ENCODE data around the gene PCDH9.

- TF ChIP-seq ZNF317 (CRISPR knock-in tag; IDR thresholded peaks at IDR 0.05) (no peak), FOXA3 (CRISPR knock-in tag; IDR thresholded peaks at IDR 0.05) (no peak), ZNF572 (CRISPR knock-in tag; IDR thresholded peaks at IDR 0.05) (no peak), ZNF770 (CRISPR knock-in tag; IDR thresholded peaks at IDR 0.05) (no peak), EZH2 (conservative IDR thresholded peaks at IDR 0.05; ENCODE audit: low read depth, low read length) (no peak), MAZ (IDR thresholded peaks at IDR 0.05; ENCODE audit: borderline replicate concordance, low read depth, low read length) (no peak), MAZ (CRISPR knock-in tag; IDR thresholded peaks at IDR 0.05; ENCODE audit: low read depth) (no peak), KLF13 (CRISPR knock-in tag; IDR thresholded peaks at IDR 0.05) (no peak), ATF7 (IDR thresholded peaks at IDR 0.05) (no peak), ATF7 (CRISPR knock-in tag; IDR thresholded peaks at IDR 0.05) (no peak)
Measured at GRCh38 chr13:67219113-67219512, 11.0 kb downstream of the PCDH9 start.
